Measurements from ENCODE around the gene SLC6A17. TPM values are rescaled to one million over a fixed set of nuclear protein-coding genes. Genes with fewer than 3 reads are reported as not detected.

The SLC6A17 gene
- polyA plus RNA-seq, 3 donors = not detected

- peaks cover 0 to 1% (median 0%) of the 10 kb centered on the region in 7 donors for H3K9me3 Mint-ChIP-seq
- 0% methylated on average over 1 of the region's 7 CpGs for WGBS (ENCODE audit: insufficient coverage)
Measured at GRCh38 chr1:110136911-110137310, 13.4 kb upstream of the SLC6A17 start.

GRCh38 chr1:110138956-110139355 is 11.3 kb upstream of the SLC6A17 start:
- intact Hi-C loops (cut with micrococcal nuclease) = no loop called here
- Histone ChIP-seq H3K27ac (ENCODE audit: low read depth in 1 of 2, low read length in 2 of 2) (no peak overlapping the region), H3K9ac (ENCODE audit: insufficient read depth, low read length, poor library complexity, severe bottlenecking) (no peak overlapping the region), H4K20me1 (ENCODE audit: insufficient read depth, low read length) (no peaks in the 10 kb centered on the region), H2AFZ (ENCODE audit: insufficient read depth, low read depth, low read length, poor library complexity, severe bottlenecking) (no peak overlapping the region), H3K4me2 (replicated peaks; ENCODE audit: extremely low read depth, low read length, poor library complexity, severe bottlenecking) (no peak overlapping the region), H3K79me2 (ENCODE audit: insufficient read depth, low read length) (no peaks in the 10 kb centered on the region), H3K27me3 (ENCODE audit: control insufficient read depth in 2 of 2, insufficient read depth in 2 of 2, low read length in 2 of 2) (peaks cover 9 to 29% of the 10 kb centered on the region in 2 donors), H3K4me3 (replicated peaks in 1 of 3; ENCODE audit: low read depth in 2 of 3, low read length in 3 of 3) (no peak overlapping the region), H3K9me3 (replicated peaks in 1 of 2; ENCODE audit: control insufficient read depth in 1 of 2, insufficient read depth in 1 of 2, low read length in 2 of 2) (no peaks in the 10 kb centered on the region), H3K36me3 (replicated peaks in 1 of 2; ENCODE audit: control insufficient read depth in 1 of 2, insufficient read depth in 2 of 2, low read length in 2 of 2) (no peaks in the 10 kb centered on the region), H3K4me1 (ENCODE audit: control insufficient read depth in 1 of 2, insufficient read depth in 2 of 2, low read length in 2 of 2) (no peaks in the 10 kb centered on the region)
- Mint-ChIP-seq H3K27ac (no peak overlapping the region), H3K9me3 (peaks cover 0 to 1% (median 0%) of the 10 kb centered on the region in 7 donors), H3K36me3 (no peaks in the 10 kb centered on the region), H3K4me1 (peaks cover 2% of the 10 kb centered on the region), H3K4me3 (no peak overlapping the region), H3K27me3 (ENCODE audit: low read depth in 3 of 3) (peaks cover 24 to 47% (median 39%) of the 10 kb centered on the region in 3 donors)
- DNase-seq = no peak
- no CpG with 5 or more reads among the region's 3 CpGs for WGBS (ENCODE audit: insufficient coverage)
- no peak for TF ChIP-seq CTCF (IDR thresholded peaks at IDR 0.05)

More at GRCh38 chr1:110136911-110137310, 13.4 kb upstream of the SLC6A17 start:
- Mint-ChIP-seq H3K4me3 (no peak overlapping the region), H3K27ac (no peak overlapping the region), H3K27me3 (ENCODE audit: low read depth in 3 of 3) (peaks cover 29 to 45% (median 44%) of the 10 kb centered on the region in 3 donors), H3K36me3 (no peaks in the 10 kb centered on the region), H3K4me1 (peaks cover 2% of the 10 kb centered on the region)
- Histone ChIP-seq H2AFZ (ENCODE audit: insufficient read depth, low read depth, low read length, poor library complexity, severe bottlenecking) (no peak overlapping the region), H3K27ac (ENCODE audit: low read depth in 1 of 2, low read length in 2 of 2) (no peak overlapping the region), H3K36me3 (replicated peaks in 1 of 2; ENCODE audit: control insufficient read depth in 1 of 2, insufficient read depth in 2 of 2, low read length in 2 of 2) (no peaks in the 10 kb centered on the region), H3K4me3 (replicated peaks in 1 of 3; ENCODE audit: low read depth in 2 of 3, low read length in 3 of 3) (no peak overlapping the region), H3K4me1 (ENCODE audit: control insufficient read depth in 1 of 2, insufficient read depth in 2 of 2, low read length in 2 of 2) (no peaks in the 10 kb centered on the region), H3K9ac (ENCODE audit: insufficient read depth, low read length, poor library complexity, severe bottlenecking) (no peak overlapping the region), H3K79me2 (ENCODE audit: insufficient read depth, low read length) (no peaks in the 10 kb centered on the region), H3K4me2 (replicated peaks; ENCODE audit: extremely low read depth, low read length, poor library complexity, severe bottlenecking) (no peak overlapping the region), H3K27me3 (ENCODE audit: control insufficient read depth in 2 of 2, insufficient read depth in 2 of 2, low read length in 2 of 2) (peaks cover 9 to 29% of the 10 kb centered on the region in 2 donors), H3K9me3 (replicated peaks in 1 of 2; ENCODE audit: control insufficient read depth in 1 of 2, insufficient read depth in 1 of 2, low read length in 2 of 2) (no peaks in the 10 kb centered on the region), H4K20me1 (ENCODE audit: insufficient read depth, low read length) (no peaks in the 10 kb centered on the region)
- intact Hi-C loops (cut with micrococcal nuclease) = no loop called here
- TF ChIP-seq CTCF (IDR thresholded peaks at IDR 0.05) = no peak
- DNase-seq = no peak
